Liver (tissue), 3 donors: ENCODE data around the gene SCAND1.

Experiments used
- FOXA1 ChIP-seq: IDR thresholded peaks from 2 replicates; pipeline ENCODE4 v1.6.1; 2016; ENCODE audit warnings: antibody characterized with exemption
- GABPA ChIP-seq, 2 donors: IDR thresholded peaks in 1 of 2; conservative IDR thresholded peaks in 1 of 2; 2 replicates each; pipeline ENCODE4 v1.6.1; 2016; ENCODE audit warnings: antibody characterized with exemption in 2 of 2, mild to moderate bottlenecking in 1 of 2, moderate library complexity in 1 of 2
- JUND ChIP-seq, 2 donors: IDR thresholded peaks; 2 replicates each; pipeline ENCODE4 v1.6.1; 2016; ENCODE audit warnings: antibody characterized with exemption in 2 of 2
- NR2F2 ChIP-seq: IDR thresholded peaks from 2 replicates; pipeline ENCODE4 v1.6.1; 2016; ENCODE audit warnings: antibody characterized with exemption
- RAD21 ChIP-seq, 2 donors: IDR thresholded peaks; 2 replicates each; pipeline ENCODE4 v1.6.1; 2016; ENCODE audit warnings: antibody characterized with exemption in 2 of 2, mild to moderate bottlenecking in 2 of 2
- SP1 ChIP-seq: IDR thresholded peaks from 2 replicates; pipeline ENCODE4 v1.6.1; 2018; ENCODE audit warnings: antibody characterized with exemption, mild to moderate bottlenecking
- TAF1 ChIP-seq: conservative IDR thresholded peaks from 2 replicates; pipeline ENCODE4 v1.6.1; 2016; ENCODE audit warnings: antibody characterized with exemption, mild to moderate bottlenecking
- YY1 ChIP-seq: IDR thresholded peaks from 2 replicates; pipeline ENCODE4 v1.6.1; 2016; ENCODE audit warnings: antibody characterized with exemption, mild to moderate bottlenecking
- TF ChIP-seq, protein P1 (sequence below): fragments of 150-350 bp; IDR thresholded peaks from 2 replicates; pipeline ENCODE4 v1.5.1; 2017; ENCODE audit warnings: improper control_type of control experiment, low read depth, low read length; ENCODE audit not compliant: missing input control
- TF ChIP-seq, protein P2 (sequence below): IDR thresholded peaks from 2 replicates; pipeline ENCODE4 v1.6.1; 2016; ENCODE audit warnings: antibody characterized with exemption
- TF ChIP-seq, protein P3 (sequence below): IDR thresholded peaks from 2 replicates; pipeline ENCODE4 v1.6.1; 2016; ENCODE audit warnings: antibody characterized with exemption, mild to moderate bottlenecking
- TF ChIP-seq, protein P4 (sequence below): IDR thresholded peaks from 2 replicates; pipeline ENCODE4 v1.6.1; 2016; ENCODE audit warnings: antibody characterized with exemption
- donor health status: healthy.
- donor health status: healthy.

DNA sequence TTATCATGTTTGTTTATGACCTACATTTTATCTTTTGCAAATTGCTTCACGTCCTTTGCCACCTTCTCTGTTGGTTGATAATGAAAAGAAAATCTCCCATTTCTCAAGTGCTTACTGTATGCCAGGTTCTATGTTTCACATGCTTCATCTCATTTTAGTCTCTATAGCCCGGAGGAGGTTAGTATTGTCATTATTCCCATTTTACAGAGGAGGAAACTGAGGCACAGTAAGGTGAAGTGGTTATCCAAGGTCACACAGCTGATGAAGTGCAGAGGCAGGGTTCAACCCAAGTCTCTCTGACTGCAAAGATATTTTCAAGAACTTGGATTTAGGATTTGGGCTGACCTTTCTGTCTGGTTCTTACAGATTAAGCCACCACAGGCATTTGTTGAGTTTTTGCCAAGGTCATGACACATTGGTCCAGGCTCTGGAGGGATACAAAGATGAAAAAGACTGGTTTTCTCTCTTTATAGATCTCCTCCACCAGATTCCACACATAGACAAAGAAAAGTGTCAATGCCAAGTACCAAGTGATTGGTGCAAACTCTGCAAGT, 34.7 kb upstream of the SCAND1 start:
- TF ChIP-seq, protein P1, sequence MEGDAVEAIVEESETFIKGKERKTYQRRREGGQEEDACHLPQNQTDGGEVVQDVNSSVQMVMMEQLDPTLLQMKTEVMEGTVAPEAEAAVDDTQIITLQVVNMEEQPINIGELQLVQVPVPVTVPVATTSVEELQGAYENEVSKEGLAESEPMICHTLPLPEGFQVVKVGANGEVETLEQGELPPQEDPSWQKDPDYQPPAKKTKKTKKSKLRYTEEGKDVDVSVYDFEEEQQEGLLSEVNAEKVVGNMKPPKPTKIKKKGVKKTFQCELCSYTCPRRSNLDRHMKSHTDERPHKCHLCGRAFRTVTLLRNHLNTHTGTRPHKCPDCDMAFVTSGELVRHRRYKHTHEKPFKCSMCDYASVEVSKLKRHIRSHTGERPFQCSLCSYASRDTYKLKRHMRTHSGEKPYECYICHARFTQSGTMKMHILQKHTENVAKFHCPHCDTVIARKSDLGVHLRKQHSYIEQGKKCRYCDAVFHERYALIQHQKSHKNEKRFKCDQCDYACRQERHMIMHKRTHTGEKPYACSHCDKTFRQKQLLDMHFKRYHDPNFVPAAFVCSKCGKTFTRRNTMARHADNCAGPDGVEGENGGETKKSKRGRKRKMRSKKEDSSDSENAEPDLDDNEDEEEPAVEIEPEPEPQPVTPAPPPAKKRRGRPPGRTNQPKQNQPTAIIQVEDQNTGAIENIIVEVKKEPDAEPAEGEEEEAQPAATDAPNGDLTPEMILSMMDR, result no peak
- TF ChIP-seq SP1 (no peak), TAF1 (no peak), RAD21 (IDR thresholded peaks at IDR 0.05) (no peak), FOXA1 (no peak), NR2F2 (no peak), GABPA (IDR thresholded peaks at IDR 0.05 in 1 of 2, conservative IDR thresholded peaks at IDR 0.05 in 1 of 2) (no peak), YY1 (no peak), JUND (IDR thresholded peaks at IDR 0.05) (no peak)
- TF ChIP-seq, protein P2, sequence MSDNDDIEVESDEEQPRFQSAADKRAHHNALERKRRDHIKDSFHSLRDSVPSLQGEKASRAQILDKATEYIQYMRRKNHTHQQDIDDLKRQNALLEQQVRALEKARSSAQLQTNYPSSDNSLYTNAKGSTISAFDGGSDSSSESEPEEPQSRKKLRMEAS, result no peak
- TF ChIP-seq, protein P3, sequence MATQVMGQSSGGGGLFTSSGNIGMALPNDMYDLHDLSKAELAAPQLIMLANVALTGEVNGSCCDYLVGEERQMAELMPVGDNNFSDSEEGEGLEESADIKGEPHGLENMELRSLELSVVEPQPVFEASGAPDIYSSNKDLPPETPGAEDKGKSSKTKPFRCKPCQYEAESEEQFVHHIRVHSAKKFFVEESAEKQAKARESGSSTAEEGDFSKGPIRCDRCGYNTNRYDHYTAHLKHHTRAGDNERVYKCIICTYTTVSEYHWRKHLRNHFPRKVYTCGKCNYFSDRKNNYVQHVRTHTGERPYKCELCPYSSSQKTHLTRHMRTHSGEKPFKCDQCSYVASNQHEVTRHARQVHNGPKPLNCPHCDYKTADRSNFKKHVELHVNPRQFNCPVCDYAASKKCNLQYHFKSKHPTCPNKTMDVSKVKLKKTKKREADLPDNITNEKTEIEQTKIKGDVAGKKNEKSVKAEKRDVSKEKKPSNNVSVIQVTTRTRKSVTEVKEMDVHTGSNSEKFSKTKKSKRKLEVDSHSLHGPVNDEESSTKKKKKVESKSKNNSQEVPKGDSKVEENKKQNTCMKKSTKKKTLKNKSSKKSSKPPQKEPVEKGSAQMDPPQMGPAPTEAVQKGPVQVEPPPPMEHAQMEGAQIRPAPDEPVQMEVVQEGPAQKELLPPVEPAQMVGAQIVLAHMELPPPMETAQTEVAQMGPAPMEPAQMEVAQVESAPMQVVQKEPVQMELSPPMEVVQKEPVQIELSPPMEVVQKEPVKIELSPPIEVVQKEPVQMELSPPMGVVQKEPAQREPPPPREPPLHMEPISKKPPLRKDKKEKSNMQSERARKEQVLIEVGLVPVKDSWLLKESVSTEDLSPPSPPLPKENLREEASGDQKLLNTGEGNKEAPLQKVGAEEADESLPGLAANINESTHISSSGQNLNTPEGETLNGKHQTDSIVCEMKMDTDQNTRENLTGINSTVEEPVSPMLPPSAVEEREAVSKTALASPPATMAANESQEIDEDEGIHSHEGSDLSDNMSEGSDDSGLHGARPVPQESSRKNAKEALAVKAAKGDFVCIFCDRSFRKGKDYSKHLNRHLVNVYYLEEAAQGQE, result no peak
- TF ChIP-seq, protein P4, sequence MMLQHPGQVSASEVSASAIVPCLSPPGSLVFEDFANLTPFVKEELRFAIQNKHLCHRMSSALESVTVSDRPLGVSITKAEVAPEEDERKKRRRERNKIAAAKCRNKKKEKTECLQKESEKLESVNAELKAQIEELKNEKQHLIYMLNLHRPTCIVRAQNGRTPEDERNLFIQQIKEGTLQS, result no peak
